ENCODE results near the gene TMC7. TPM values are rescaled to one million over a fixed set of nuclear protein-coding genes. Genes with fewer than 3 reads are reported as not detected.
A peak's percentile ranks its signal among the peaks of the same experiment; 100 is the strongest.

TMC7 gene
- total and polyA plus RNA-seq, 2 of the 13 experiments (the other 11 are each of a cell fraction or from before 2014, with no cell fraction given): 1.2 to 5.1 TPM

DNA sequence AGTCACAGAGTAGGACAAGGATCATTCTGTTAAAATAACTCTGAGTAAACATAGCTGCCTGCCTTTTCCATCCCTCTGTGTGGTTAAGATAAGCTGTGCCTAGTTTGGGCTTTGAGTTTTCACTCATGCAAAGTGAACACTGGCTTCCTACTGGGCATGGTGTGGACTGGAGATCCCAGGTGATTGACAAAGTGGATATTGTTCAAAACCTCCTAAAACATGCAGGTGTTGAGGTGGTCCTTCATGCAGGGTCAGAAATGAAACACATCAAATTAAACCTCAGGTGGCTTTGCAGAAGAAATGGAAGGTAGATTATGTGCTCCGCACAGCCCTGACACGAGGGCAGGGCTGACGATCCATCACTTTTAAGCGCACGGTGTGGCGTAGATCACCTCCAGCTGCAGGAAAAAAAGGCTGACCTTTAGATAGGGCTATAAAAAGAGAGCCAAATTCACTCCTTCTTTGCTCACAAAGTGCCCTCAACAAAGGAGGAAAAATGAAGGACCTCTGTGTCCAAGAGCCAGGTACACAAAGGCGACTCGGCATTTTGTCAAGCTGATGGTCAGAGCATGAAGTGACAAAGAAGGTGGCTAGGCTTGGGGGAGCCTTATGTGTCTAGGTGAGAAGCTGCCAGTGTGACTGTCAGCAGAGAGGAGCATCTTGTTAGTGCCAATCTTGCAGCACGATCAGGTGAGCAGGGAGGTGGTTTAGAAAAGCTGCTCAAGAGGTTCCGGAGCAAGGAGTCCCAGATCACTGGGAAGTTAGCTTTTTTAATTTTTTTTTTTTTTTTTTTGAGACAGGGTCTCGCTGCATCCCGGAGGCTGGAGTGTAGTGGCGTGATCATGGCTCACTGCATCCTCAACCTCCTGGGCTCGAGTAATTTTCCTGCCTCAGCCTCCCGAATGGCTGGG, 110.2 kb downstream of the TMC7 start (continued):
- TF ChIP-seq, protein P1, sequence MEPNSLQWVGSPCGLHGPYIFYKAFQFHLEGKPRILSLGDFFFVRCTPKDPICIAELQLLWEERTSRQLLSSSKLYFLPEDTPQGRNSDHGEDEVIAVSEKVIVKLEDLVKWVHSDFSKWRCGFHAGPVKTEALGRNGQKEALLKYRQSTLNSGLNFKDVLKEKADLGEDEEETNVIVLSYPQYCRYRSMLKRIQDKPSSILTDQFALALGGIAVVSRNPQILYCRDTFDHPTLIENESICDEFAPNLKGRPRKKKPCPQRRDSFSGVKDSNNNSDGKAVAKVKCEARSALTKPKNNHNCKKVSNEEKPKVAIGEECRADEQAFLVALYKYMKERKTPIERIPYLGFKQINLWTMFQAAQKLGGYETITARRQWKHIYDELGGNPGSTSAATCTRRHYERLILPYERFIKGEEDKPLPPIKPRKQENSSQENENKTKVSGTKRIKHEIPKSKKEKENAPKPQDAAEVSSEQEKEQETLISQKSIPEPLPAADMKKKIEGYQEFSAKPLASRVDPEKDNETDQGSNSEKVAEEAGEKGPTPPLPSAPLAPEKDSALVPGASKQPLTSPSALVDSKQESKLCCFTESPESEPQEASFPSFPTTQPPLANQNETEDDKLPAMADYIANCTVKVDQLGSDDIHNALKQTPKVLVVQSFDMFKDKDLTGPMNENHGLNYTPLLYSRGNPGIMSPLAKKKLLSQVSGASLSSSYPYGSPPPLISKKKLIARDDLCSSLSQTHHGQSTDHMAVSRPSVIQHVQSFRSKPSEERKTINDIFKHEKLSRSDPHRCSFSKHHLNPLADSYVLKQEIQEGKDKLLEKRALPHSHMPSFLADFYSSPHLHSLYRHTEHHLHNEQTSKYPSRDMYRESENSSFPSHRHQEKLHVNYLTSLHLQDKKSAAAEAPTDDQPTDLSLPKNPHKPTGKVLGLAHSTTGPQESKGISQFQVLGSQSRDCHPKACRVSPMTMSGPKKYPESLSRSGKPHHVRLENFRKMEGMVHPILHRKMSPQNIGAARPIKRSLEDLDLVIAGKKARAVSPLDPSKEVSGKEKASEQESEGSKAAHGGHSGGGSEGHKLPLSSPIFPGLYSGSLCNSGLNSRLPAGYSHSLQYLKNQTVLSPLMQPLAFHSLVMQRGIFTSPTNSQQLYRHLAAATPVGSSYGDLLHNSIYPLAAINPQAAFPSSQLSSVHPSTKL (CRISPR knock-in tag; IDR thresholded peaks at IDR 0.05): peak; percentile 57
- TF ChIP-seq RCOR2 (CRISPR knock-in tag; IDR thresholded peaks at IDR 0.05): peak; percentile 67
- TF ChIP-seq ERF (CRISPR knock-in tag; IDR thresholded peaks at IDR 0.05): no peak
- TF ChIP-seq, protein P2, sequence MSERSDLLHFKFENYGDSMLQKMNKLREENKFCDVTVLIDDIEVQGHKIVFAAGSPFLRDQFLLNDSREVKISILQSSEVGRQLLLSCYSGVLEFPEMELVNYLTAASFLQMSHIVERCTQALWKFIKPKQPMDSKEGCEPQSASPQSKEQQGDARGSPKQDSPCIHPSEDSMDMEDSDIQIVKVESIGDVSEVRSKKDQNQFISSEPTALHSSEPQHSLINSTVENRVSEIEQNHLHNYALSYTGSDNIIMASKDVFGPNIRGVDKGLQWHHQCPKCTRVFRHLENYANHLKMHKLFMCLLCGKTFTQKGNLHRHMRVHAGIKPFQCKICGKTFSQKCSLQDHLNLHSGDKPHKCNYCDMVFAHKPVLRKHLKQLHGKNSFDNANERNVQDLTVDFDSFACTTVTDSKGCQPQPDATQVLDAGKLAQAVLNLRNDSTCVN (CRISPR knock-in tag; IDR thresholded peaks at IDR 0.05; ENCODE audit: borderline replicate concordance): 0 out of 2 replicates have a peak, but pooled peaks have one; percentile 42
- TF ChIP-seq, protein P3, sequence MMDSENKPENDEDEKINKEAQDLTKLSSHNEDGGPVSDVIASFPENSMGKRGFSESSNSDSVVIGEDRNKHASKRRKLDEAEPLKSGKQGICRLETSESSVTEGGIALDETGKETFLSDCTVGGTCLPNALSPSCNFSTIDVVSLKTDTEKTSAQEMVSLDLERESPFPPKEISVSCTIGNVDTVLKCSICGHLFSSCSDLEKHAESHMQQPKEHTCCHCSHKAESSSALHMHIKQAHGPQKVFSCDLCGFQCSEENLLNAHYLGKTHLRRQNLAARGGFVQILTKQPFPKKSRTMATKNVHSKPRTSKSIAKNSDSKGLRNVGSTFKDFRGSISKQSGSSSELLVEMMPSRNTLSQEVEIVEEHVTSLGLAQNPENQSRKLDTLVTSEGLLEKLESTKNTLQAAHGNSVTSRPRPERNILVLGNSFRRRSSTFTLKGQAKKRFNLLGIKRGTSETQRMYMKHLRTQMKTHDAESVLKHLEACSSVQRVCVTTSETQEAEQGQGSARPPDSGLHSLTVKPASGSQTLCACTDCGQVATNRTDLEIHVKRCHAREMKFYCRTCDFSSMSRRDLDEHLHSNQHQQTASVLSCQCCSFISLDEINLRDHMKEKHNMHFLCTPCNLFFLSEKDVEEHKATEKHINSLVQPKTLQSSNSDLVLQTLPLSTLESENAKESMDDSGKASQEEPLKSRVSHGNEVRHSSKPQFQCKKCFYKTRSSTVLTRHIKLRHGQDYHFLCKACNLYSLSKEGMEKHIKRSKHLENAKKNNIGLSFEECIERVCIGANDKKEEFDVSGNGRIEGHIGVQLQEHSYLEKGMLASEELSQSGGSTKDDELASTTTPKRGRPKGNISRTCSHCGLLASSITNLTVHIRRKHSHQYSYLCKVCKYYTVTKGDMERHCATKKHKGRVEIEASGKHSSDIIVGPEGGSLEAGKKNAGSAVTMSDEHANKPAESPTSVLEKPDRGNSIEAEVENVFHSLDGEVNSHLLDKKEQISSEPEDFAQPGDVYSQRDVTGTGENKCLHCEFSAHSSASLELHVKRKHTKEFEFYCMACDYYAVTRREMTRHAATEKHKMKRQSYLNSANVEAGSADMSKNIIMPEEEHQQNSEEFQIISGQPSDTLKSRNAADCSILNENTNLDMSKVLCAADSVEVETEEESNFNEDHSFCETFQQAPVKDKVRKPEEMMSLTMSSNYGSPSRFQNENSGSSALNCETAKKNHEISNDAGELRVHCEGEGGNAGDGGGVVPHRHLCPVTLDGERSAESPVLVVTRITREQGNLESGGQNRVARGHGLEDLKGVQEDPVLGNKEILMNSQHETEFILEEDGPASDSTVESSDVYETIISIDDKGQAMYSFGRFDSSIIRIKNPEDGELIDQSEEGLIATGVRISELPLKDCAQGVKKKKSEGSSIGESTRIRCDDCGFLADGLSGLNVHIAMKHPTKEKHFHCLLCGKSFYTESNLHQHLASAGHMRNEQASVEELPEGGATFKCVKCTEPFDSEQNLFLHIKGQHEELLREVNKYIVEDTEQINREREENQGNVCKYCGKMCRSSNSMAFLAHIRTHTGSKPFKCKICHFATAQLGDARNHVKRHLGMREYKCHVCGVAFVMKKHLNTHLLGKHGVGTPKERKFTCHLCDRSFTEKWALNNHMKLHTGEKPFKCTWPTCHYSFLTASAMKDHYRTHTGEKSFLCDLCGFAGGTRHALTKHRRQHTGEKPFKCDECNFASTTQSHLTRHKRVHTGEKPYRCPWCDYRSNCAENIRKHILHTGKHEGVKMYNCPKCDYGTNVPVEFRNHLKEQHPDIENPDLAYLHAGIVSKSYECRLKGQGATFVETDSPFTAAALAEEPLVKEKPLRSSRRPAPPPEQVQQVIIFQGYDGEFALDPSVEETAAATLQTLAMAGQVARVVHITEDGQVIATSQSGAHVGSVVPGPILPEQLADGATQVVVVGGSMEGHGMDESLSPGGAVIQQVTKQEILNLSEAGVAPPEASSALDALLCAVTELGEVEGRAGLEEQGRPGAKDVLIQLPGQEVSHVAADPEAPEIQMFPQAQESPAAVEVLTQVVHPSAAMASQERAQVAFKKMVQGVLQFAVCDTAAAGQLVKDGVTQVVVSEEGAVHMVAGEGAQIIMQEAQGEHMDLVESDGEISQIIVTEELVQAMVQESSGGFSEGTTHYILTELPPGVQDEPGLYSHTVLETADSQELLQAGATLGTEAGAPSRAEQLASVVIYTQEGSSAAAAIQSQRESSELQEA (CRISPR knock-in tag; IDR thresholded peaks at IDR 0.05; ENCODE audit: not compliant biosample characterization): peak; percentile 66
- peak; percentile 19 for TF ChIP-seq ZNF781 (CRISPR knock-in tag; IDR thresholded peaks at IDR 0.05; ENCODE audit: borderline replicate concordance, not compliant biosample characterization)
- TF ChIP-seq ZFP37 (CRISPR knock-in tag; IDR thresholded peaks at IDR 0.05; ENCODE audit: borderline replicate concordance): 0 out of 2 replicates have a peak, but pooled peaks have one; percentile 46
- 0 out of 2 replicates have a peak, but pooled peaks have one; percentile 30 for TF ChIP-seq ZFP62 (CRISPR knock-in tag; IDR thresholded peaks at IDR 0.05)
- no peak for TF ChIP-seq MAFG (CRISPR knock-in tag; IDR thresholded peaks at IDR 0.05)
- 0 out of 2 replicates have a peak, but pooled peaks have one; percentile 52 for TF ChIP-seq DNMT3B (CRISPR knock-in tag; conservative IDR thresholded peaks at IDR 0.05)
- TF ChIP-seq ZNF776 (CRISPR knock-in tag; IDR thresholded peaks at IDR 0.05): no peak
- peak; percentile 58; the same call in 1 of the 2 replicates for TF ChIP-seq HDAC2 (CRISPR knock-in tag; IDR thresholded peaks at IDR 0.05)
